Measurements from ENCODE around the gene CALM1.

- TF ChIP-seq, protein P1, sequence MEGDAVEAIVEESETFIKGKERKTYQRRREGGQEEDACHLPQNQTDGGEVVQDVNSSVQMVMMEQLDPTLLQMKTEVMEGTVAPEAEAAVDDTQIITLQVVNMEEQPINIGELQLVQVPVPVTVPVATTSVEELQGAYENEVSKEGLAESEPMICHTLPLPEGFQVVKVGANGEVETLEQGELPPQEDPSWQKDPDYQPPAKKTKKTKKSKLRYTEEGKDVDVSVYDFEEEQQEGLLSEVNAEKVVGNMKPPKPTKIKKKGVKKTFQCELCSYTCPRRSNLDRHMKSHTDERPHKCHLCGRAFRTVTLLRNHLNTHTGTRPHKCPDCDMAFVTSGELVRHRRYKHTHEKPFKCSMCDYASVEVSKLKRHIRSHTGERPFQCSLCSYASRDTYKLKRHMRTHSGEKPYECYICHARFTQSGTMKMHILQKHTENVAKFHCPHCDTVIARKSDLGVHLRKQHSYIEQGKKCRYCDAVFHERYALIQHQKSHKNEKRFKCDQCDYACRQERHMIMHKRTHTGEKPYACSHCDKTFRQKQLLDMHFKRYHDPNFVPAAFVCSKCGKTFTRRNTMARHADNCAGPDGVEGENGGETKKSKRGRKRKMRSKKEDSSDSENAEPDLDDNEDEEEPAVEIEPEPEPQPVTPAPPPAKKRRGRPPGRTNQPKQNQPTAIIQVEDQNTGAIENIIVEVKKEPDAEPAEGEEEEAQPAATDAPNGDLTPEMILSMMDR (IDR thresholded peaks at IDR 0.05; ENCODE audit: extremely low read depth in 1 of 2, insufficient read depth in 1 of 2, low read depth in 1 of 2, low read length in 2 of 2): no peak
- TF ChIP-seq POLR2AphosphoS5 (IDR thresholded peaks at IDR 0.05; ENCODE audit: insufficient read depth, low read depth, low read length) (no peak), EZH2 (IDR thresholded peaks at IDR 0.05; ENCODE audit: borderline replicate concordance, low read depth, low read length, severe bottlenecking) (no peak), POLR2A (IDR thresholded peaks at IDR 0.05; ENCODE audit: low read depth, low read length) (no peak), JUN (IDR thresholded peaks at IDR 0.05; ENCODE audit: borderline replicate concordance, insufficient read depth, insufficient read length, low read depth) (no peak), MYC (IDR thresholded peaks at IDR 0.05; ENCODE audit: low read depth, low read length) (no peak)
- TF ChIP-seq, protein P2, sequence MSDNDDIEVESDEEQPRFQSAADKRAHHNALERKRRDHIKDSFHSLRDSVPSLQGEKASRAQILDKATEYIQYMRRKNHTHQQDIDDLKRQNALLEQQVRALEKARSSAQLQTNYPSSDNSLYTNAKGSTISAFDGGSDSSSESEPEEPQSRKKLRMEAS (IDR thresholded peaks at IDR 0.05; ENCODE audit: insufficient read depth, insufficient read length): no peak
Observed at GRCh38 chr14:90442388-90442787, 45.6 kb downstream of the CALM1 start.
